ENCODE results near the gene LCN12. TPM values are rescaled to one million over a fixed set of nuclear protein-coding genes. Genes with fewer than 3 reads are reported as not detected.

Gene LCN12
- total RNA-seq, 1 experiment from 2014 or later, result 2.1 TPM

GRCh38 chr9:136958473-136958872 lies 6.4 kb downstream of the LCN12 start:
- no peak overlapping the region for H4K8ac ChIP-seq (replicated peaks; ENCODE audit: insufficient read length, low read depth, low read length)
- H3T11ph ChIP-seq (ENCODE audit: low read length), result no peak overlapping the region
- H3K27me3 ChIP-seq (ENCODE audit: insufficient read depth, low read length), result no peaks in the 10 kb centered on the region
- no peak overlapping the region for H3K27ac ChIP-seq (ENCODE audit: insufficient read length, low read depth, low read length)
- H2BK12ac ChIP-seq (ENCODE audit: insufficient read length, low read depth, low read length), result no peak overlapping the region
- TF ChIP-seq, protein P1, sequence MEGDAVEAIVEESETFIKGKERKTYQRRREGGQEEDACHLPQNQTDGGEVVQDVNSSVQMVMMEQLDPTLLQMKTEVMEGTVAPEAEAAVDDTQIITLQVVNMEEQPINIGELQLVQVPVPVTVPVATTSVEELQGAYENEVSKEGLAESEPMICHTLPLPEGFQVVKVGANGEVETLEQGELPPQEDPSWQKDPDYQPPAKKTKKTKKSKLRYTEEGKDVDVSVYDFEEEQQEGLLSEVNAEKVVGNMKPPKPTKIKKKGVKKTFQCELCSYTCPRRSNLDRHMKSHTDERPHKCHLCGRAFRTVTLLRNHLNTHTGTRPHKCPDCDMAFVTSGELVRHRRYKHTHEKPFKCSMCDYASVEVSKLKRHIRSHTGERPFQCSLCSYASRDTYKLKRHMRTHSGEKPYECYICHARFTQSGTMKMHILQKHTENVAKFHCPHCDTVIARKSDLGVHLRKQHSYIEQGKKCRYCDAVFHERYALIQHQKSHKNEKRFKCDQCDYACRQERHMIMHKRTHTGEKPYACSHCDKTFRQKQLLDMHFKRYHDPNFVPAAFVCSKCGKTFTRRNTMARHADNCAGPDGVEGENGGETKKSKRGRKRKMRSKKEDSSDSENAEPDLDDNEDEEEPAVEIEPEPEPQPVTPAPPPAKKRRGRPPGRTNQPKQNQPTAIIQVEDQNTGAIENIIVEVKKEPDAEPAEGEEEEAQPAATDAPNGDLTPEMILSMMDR (conservative IDR thresholded peaks at IDR 0.05), result no peak
- Mint-ChIP-seq H3K9me3 (peaks cover 6% of the 10 kb centered on the region in 2 experiments; a peak in 4 of 5 replicates), H3K4me3 (no peak overlapping the region), H3K27me3 (ENCODE audit: low read depth) (peaks cover 8% of the 10 kb centered on the region), H3K27ac (no peak overlapping the region), H3K36me3 (ENCODE audit: insufficient read depth in 1 of 3, low read depth in 3 of 3) (no peaks in the 10 kb centered on the region; a peak in 1 of 7 replicates), H3K4me1 (0 out of 4 replicates have a peak, but pooled peaks cover 0 to 2% of the 10 kb centered on the region in 2 experiments)
- no peak overlapping the region for H3K9ac ChIP-seq (ENCODE audit: extremely low read depth, insufficient read length, low read length)
- H3K4me2 ChIP-seq (ENCODE audit: insufficient read depth, insufficient read length, low read length), result no peak overlapping the region
- no peak overlapping the region for H4K5ac ChIP-seq (ENCODE audit: insufficient read length, low read depth, low read length)
- no peak overlapping the region for H2BK15ac ChIP-seq (ENCODE audit: low read depth, low read length)
- H4K20me1 ChIP-seq (ENCODE audit: control insufficient read depth, insufficient read depth, insufficient read length), result peaks cover 2% of the 10 kb centered on the region
- no peak overlapping the region for H2BK120ac ChIP-seq (ENCODE audit: low read depth, low read length, poor library complexity, severe bottlenecking)
- no peak overlapping the region for H2BK5ac ChIP-seq (ENCODE audit: insufficient read length, low read length)
- DNase-seq, result no peak
- H3K18ac ChIP-seq (ENCODE audit: insufficient read length, low read depth, low read length), result no peak overlapping the region
- H2AK5ac ChIP-seq (ENCODE audit: insufficient read length, low read length), result no peak overlapping the region
- H3K23me2 ChIP-seq (ENCODE audit: insufficient read length, low read depth, low read length, poor library complexity, severe bottlenecking), result no peaks in the 10 kb centered on the region
- H3K79me1 ChIP-seq (ENCODE audit: insufficient read depth, low read depth, low read length, poor library complexity, severe bottlenecking), result no peaks in the 10 kb centered on the region
- no peaks in the 10 kb centered on the region for H3K79me2 ChIP-seq (ENCODE audit: insufficient read depth, low read length)
- H3K23ac ChIP-seq (ENCODE audit: insufficient read length, low read depth, low read length), result no peak overlapping the region
- H2AFZ ChIP-seq (ENCODE audit: low read length), result no peak overlapping the region
- H4K91ac ChIP-seq (ENCODE audit: insufficient read length, low read depth, low read length), result no peak overlapping the region
- H3K4ac ChIP-seq (ENCODE audit: low read depth, low read length), result no peak overlapping the region
- no peak overlapping the region for H2BK20ac ChIP-seq (ENCODE audit: low read depth, low read length, poor library complexity, severe bottlenecking)
- H3K56ac ChIP-seq (ENCODE audit: insufficient read length, low read depth, low read length), result no peak overlapping the region
- WGBS (ENCODE audit: extremely low coverage, insufficient read length, low lambda C conversion rate), result no CpG with 5 or more reads among the region's 7 CpGs
- H3K9me3 ChIP-seq (ENCODE audit: control insufficient read depth, low read depth, low read length), result no peaks in the 10 kb centered on the region
- H3K4me1 ChIP-seq (ENCODE audit: insufficient read depth, low read length), result no peaks in the 10 kb centered on the region
- H3K14ac ChIP-seq (ENCODE audit: insufficient read depth, low read length), result no peak overlapping the region
